ENCODE results near the gene RENBP. TPM values are rescaled to one million over a fixed set of nuclear protein-coding genes. Genes with fewer than 3 reads are reported as not detected.

The RENBP gene
- total RNA-seq, 2 experiments from 2014 or later: 12.1 to 12.8 TPM

DNA sequence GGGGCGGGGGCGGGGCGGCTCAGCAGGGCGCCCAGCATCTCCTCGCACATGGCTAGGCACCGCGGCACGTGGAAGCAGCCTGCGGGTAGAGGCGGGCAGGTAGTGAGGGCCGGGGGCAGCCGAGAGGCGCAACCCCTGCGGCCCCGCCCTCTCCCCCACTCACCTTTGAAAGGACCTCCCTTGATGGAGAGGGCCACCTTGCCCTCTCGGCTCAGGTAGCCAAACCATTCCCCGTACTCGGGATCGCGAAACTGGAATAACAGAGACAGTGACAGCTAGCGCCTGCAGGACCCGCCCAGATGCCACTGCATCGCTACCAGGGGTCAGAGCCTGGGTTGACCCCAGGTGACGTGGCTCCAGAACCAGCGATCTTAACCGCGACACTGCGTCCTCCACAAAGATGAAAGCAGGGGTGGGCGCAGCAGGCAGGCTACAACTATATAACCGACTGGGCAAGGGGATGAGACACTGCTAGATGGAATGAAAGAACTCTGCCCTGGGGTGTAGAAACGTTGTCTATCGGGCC is 9.1 kb downstream of the RENBP start:
- ChIA-PET CTCF (interaction anchor here (1.0 to 3.1 kb wide), 3 partner anchors 11 to 13 kb away, joined by 3 to 13 read pairs (median 10); no protein-coding TSS in a partner anchor), POLR2A (interaction anchor here (1.0 to 2.9 kb wide), 6 partner anchors 9 to 36 kb away, joined by 3 to 25 read pairs (median 4); partner anchors contain the start of genes ARHGAP4, HCFC1 and RENBP)
- H3K36me3 Mint-ChIP-seq (ENCODE audit: low read depth): peaks cover 12% of the 10 kb centered on the region
- DNase-seq: no peak
- no peaks in the 10 kb centered on the region for H3K9me3 Mint-ChIP-seq
- H3K4me1 Mint-ChIP-seq: peaks cover 28% of the 10 kb centered on the region
- H3K27ac Mint-ChIP-seq: no peak overlapping the region
- H3K4me3 Mint-ChIP-seq: peak overlapping the region; percentile 56
- no peaks in the 10 kb centered on the region for H3K27me3 Mint-ChIP-seq

DNA sequence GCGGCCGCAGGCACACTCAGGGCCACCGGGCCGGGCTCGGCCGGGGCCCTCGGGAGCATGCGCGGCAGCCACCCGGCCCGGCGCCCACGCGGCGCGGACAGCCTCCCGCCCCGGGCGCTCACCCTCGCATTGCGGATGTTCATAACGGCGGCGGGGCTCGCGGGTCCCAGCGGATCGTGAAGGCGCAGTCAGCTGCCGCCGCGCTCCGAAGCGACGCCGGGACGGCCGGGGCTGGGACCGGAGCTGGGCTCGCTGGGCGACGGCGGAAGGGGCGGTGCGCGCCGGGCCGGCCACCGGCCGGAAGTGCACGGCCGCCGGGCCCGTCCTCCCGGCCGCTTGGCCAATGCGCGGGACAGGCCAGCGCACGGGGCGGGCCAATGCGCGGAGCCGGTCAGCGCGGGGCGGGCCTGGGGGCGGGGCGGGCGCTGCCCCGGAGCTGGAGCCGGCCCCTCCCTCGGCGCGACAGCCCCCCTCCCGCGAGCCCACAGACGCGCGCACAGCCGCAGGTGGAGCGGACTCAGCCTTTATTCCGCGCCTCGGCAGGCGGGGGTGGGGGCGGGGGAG is 9.6 kb downstream of the RENBP start, which contains the start of gene NAA10:
NAA10 (minus strand) TSS at position 276 of the 564 bp plus-strand sequence; CDS start at position 143, 133 bp downstream.
- CTCF ChIA-PET: interaction anchor here (1.0 to 2.7 kb wide), 2 partner anchors 11 to 13 kb away, joined by 3 to 13 read pairs; no protein-coding TSS in a partner anchor
- peaks cover 29% of the 10 kb centered on the region for H3K4me1 Mint-ChIP-seq
- peak within 1 kb of the TSS; percentile 64 for H3K27ac Mint-ChIP-seq
- H3K36me3 Mint-ChIP-seq (ENCODE audit: low read depth): peaks cover 12% of the 10 kb centered on the region
- POLR2A ChIA-PET: interaction anchor here (1.0 to 2.9 kb wide), 4 partner anchors 9 to 33 kb away, joined by 3 to 25 read pairs (median 8); partner anchors contain the start of gene ARHGAP4
- H3K27me3 Mint-ChIP-seq: no peaks in the 10 kb centered on the region
- peak; percentile 60 for DNase-seq
- H3K4me3 Mint-ChIP-seq: peak within 1 kb of the TSS; percentile 84
- no peaks in the 10 kb centered on the region for H3K9me3 Mint-ChIP-seq

DNA sequence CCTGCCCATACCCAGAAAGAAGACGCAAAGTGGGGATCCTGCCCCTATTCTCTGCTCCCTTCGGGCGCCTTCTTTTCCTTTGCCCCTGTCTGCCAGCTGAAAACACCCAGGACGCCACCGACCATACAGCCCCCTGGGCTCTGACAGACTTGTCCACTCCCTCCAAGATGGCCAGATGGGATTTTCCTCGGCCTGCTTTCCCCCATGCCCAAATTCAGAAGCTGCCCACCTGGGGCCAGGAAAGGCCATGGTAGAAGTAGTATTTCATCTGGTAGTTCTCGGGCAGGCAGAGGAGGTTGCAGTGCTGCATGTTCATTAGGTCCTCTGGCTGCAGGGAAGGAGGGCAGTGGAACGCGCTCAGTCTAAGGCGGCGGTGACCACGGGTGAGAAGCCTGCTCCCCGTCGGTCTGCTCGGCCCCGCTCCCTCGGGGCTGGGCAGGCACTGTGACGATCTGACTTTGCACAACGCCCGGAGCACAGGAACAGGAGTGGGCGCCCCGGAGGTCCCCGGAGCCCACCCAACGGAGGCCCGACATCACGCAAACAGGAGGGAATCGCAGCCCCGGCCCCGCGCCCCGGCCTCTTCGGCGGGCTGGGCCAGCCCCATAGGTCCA is 10.2 kb downstream of the RENBP start:
- H3K4me3 Mint-ChIP-seq: peak overlapping the region; percentile 84
- H3K4me1 Mint-ChIP-seq: peaks cover 31% of the 10 kb centered on the region
- ChIA-PET POLR2A (interaction anchor here (0.8 to 2.9 kb wide), 7 partner anchors 9 to 205 kb away, joined by 3 to 25 read pairs (median 5); partner anchors contain the start of genes ARHGAP4 and RENBP), CTCF (interaction anchor here (0.8 to 2.7 kb wide), 3 partner anchors 10 to 14 kb away, joined by 3 to 13 read pairs (median 4); no protein-coding TSS in a partner anchor)
- no peak for DNase-seq
- no peaks in the 10 kb centered on the region for H3K9me3 Mint-ChIP-seq
- peak overlapping the region; percentile 64 for H3K27ac Mint-ChIP-seq
- peaks cover 13% of the 10 kb centered on the region for H3K36me3 Mint-ChIP-seq (ENCODE audit: low read depth)
- no peaks in the 10 kb centered on the region for H3K27me3 Mint-ChIP-seq

DNA sequence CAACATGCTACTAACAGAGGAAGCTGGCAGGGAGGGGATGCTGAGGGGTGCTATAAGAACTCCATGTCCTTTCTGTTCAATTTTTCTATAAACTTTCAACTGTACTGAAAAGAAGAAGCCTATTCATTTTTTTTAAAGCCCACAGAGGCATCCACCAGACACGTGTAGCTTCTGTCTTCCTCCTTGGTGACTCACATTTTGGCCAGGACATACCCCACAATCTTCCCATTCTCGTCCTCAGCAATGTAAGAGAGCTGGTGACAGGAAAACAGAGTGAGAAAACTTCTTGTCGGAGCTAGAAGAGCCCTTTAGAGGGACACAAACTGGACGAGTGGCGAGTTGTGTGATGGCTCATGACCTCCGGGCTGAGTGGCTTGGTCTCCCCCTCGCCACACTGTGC is 10.7 kb downstream of the RENBP start:
- ChIA-PET POLR2A (interaction anchor here (0.8 to 2.9 kb wide), 7 partner anchors 8 to 205 kb away, joined by 3 to 25 read pairs (median 5); partner anchors contain the start of genes ARHGAP4 and RENBP), CTCF (interaction anchor here (0.8 to 2.7 kb wide), 3 partner anchors 10 to 13 kb away, joined by 3 to 13 read pairs (median 4); partner anchors contain the start of gene RENBP)
- Mint-ChIP-seq H3K27me3 (no peaks in the 10 kb centered on the region), H3K36me3 (ENCODE audit: low read depth) (peaks cover 17% of the 10 kb centered on the region), H3K4me1 (peaks cover 35% of the 10 kb centered on the region), H3K27ac (peak overlapping the region; percentile 64), H3K4me3 (peak overlapping the region; percentile 84), H3K9me3 (no peaks in the 10 kb centered on the region)
- DNase-seq: no peak

DNA sequence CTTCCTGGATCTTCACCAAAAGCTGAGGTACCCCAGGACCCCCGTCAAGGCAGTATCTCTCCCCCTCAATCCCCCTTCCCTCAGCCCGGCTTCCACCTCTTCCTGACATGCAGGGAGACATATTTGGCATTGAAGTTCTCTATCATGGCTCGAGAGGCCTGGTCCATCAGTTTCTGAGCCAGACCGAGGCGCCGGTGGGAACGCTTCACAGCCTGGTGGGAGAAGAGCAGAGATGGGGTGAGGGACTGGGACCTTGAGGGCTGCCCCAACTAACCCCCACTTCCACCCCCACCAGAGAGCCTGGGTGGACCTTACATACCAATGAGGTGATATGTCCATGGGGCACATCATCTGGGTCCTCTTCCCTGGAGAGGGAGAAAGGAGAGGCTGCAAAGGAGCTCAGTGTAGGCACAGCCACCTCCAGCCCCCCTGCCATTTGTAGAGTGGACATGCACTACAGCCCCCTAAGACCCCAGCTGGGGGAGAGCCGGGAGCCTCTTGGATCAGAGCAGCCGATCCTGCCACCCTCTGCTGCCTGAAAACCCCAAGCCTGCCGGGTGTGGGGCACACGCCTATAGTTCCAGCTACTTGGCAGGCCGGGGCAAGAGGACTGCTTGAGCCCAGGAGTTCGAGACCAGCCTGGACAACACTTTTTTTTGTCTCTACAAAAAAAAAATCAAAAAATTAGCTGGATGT is 12.1 kb downstream of the RENBP start:
- Mint-ChIP-seq H3K36me3 (ENCODE audit: low read depth) (peaks cover 21% of the 10 kb centered on the region), H3K9me3 (no peaks in the 10 kb centered on the region), H3K27ac (no peak overlapping the region), H3K27me3 (no peaks in the 10 kb centered on the region), H3K4me3 (no peak overlapping the region), H3K4me1 (peaks cover 36% of the 10 kb centered on the region)
- DNase-seq: no peak
- POLR2A ChIA-PET: no interaction called here
- CTCF ChIA-PET: interaction anchor here (1.1 to 1.8 kb wide), 2 partner anchors 10 to 15 kb away, joined by 3 to 5 read pairs; no protein-coding TSS in a partner anchor

DNA sequence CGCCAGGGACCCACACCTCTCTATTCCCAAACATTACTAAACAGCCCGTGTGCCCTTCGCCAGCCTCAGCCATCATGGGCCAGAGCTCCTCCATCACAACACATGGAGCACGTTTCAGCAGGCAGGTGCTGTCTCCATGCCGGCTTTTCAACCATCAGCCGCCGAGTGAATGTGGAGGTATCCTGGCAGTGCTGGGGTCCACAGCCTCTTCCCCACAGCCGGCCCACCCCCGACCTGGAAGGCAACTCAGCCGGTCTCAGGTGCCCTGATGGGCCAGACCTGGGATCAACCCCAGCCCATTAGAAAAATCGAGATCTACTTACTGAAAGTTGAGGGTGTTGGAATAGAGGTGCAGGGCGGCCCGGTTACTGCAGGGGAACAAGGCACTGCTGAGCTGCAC is 12.7 kb downstream of the RENBP start:
- H3K9me3 Mint-ChIP-seq: no peaks in the 10 kb centered on the region
- H3K36me3 Mint-ChIP-seq (ENCODE audit: low read depth): peaks cover 21% of the 10 kb centered on the region
- peak overlapping the region; percentile 52 for H3K27ac Mint-ChIP-seq
- DNase-seq: no peak
- POLR2A ChIA-PET: interaction anchor here (9.6 kb wide), 1 partner anchor 39 kb away, joined by 201 read pairs; the partner anchor contains the start of genes HCFC1 and TMEM187
- peaks cover 36% of the 10 kb centered on the region for H3K4me1 Mint-ChIP-seq
- no peaks in the 10 kb centered on the region for H3K27me3 Mint-ChIP-seq
- H3K4me3 Mint-ChIP-seq: peak overlapping the region; percentile 10
- CTCF ChIA-PET: interaction anchor here (1.1 to 1.8 kb wide), 2 partner anchors 9 to 15 kb away, joined by 3 to 5 read pairs; no protein-coding TSS in a partner anchor

DNA sequence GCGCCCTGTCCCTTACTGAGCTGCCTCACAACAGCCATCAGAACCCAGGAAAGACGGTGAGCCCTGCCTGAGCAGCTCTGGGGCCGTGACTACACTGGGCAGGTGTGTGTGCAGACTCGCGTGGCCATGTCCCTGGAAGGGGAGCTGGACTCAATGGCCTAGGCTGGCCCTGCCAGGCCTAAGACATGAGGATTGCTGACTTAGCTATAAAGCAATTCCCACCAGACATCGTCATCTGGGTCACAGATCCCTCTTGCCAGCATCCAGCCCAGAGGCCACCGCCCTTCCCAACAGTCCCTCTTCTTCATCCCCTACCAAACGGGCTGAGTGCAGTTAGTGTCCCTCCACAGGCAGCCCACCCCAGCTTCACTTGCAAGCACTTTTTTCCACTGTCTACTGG is 13.3 kb downstream of the RENBP start:
- ChIA-PET CTCF (interaction anchor here (10.4 kb wide), 1 partner anchor 17 kb away, joined by 148 read pairs; the partner anchor contains the start of gene RENBP), POLR2A (interaction anchor here (0.9 to 9.6 kb wide), 2 partner anchors 33 to 39 kb away, joined by 3 to 201 read pairs; partner anchors contain the start of genes HCFC1 and TMEM187)
- no peak for DNase-seq
- H3K27ac Mint-ChIP-seq: peak overlapping the region; percentile 52
- peak overlapping the region; percentile 10 for H3K4me3 Mint-ChIP-seq
- H3K36me3 Mint-ChIP-seq (ENCODE audit: low read depth): peaks cover 21% of the 10 kb centered on the region
- H3K4me1 Mint-ChIP-seq: peaks cover 34% of the 10 kb centered on the region
- H3K9me3 Mint-ChIP-seq: no peaks in the 10 kb centered on the region
- H3K27me3 Mint-ChIP-seq: no peaks in the 10 kb centered on the region

DNA sequence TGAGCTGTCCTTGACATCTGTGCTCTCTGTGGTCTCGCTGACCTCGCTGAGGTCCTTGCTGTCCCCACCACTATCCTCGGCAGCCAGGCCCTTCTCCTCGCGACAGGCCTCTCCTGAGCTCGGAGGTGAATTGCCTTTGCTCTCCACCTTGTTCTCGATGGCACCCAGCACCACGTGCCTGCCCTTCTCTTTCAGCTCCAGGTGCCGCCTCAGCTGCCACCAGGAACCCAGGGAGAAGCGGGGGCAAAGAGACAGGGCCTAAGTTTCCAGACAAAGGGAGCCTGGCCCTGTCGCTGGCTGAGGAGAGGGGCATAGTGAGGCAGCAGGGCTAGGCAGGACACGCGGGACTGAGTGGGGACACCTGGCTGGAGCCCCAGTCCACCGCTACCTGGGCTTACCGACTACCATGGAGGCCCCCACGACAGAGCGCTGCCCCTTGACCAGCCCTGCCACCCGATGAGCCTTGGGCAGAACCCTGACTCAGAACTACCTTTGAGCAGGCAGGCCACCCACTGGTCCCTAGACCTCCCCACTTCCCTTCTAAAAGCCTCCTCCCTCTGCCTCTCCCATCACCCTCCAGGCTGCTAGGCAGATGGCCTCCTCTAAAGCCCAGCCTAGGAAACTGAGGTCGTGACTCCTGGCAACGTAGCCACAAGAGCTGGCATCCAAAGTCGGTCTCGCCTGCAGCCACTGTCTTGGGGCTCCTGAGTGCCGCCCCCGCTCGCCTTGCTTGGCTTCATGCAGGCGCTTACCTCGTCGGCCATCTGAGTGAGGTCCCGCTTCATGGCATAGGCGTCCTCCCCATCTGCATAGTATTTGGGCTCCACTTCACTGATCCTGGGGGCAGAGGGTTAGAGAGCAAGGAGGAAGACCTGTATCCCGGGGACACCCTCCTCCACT is 14.2 kb downstream of the RENBP start:
- no peak overlapping the region for H3K27ac Mint-ChIP-seq
- H3K9me3 Mint-ChIP-seq: no peaks in the 10 kb centered on the region
- POLR2A ChIA-PET: interaction anchor here (0.9 to 9.6 kb wide), 3 partner anchors 17 to 40 kb away, joined by 3 to 201 read pairs (median 140); partner anchors contain the start of genes HCFC1, RENBP and TMEM187
- no peaks in the 10 kb centered on the region for H3K27me3 Mint-ChIP-seq
- no peak for DNase-seq
- CTCF ChIA-PET: interaction anchor here (10.4 kb wide), 1 partner anchor 18 kb away, joined by 148 read pairs; the partner anchor contains the start of gene RENBP
- H3K4me3 Mint-ChIP-seq: no peak overlapping the region
- peaks cover 33% of the 10 kb centered on the region for H3K4me1 Mint-ChIP-seq
- peaks cover 25% of the 10 kb centered on the region for H3K36me3 Mint-ChIP-seq (ENCODE audit: low read depth)

DNA sequence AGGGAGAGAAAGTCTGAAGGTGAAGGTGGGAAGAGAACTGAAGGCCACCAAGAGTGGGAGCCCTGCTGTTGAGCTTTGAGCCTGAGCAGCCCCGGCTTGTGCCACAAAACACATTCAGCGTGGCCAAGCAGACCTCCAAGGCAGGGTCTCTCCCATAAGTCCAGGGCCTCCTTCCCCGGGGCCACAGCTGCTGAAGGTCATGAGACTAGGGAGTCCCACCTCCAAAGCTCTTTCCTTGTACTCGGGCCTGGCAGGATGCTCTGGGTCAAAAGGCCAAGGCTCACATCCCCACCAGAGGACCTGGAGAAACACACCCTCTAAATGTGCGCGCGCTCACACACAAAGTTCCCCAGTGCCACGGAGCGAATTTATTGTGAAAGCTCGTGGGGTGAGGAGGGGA is 14.9 kb downstream of the RENBP start:
- Mint-ChIP-seq H3K36me3 (ENCODE audit: low read depth) (peaks cover 31% of the 10 kb centered on the region), H3K4me3 (peak overlapping the region; percentile 91), H3K9me3 (no peaks in the 10 kb centered on the region), H3K27me3 (no peaks in the 10 kb centered on the region), H3K27ac (peak overlapping the region; percentile 95), H3K4me1 (peaks cover 33% of the 10 kb centered on the region)
- no peak for DNase-seq
- ChIA-PET CTCF (interaction anchor here (10.4 kb wide), 1 partner anchor 19 kb away, joined by 148 read pairs; the partner anchor contains the start of gene RENBP), POLR2A (interaction anchor here (4.5 to 9.6 kb wide), 4 partner anchors 10 to 41 kb away, joined by 24 to 201 read pairs (median 127); partner anchors contain the start of genes HCFC1, RENBP and TMEM187)

DNA sequence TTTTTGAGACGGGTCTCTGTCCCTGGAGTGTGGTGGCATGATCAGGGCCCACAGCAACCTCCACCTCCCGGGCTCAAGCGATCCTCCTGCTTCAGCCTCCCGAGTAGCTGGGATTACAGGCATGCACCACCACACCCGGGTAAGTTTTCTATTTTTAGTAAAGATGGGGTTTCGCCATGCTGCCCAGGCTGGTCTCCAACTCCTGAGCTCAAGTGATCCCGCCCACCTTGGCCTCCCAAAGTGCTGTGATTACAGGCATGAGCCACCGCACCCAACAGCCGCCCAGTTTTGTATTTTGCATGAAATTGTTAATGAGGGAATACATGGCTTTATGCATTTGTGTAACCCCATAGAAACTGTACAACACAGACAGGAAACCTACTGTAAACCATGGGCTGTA is 15.6 kb downstream of the RENBP start:
- no peak for DNase-seq
- ChIA-PET CTCF (interaction anchor here (0.7 to 10.4 kb wide), 4 partner anchors 7 to 42 kb away, joined by 3 to 148 read pairs (median 6); partner anchors contain the start of genes HCFC1 and RENBP), POLR2A (interaction anchor here (1.0 to 9.6 kb wide), 9 partner anchors 7 to 440 kb away, joined by 3 to 201 read pairs (median 24); partner anchors contain the start of genes HCFC1, IDH3G, MECP2 and RENBP)
- Mint-ChIP-seq H3K27ac (peak overlapping the region; percentile 95), H3K36me3 (ENCODE audit: low read depth) (peaks cover 36% of the 10 kb centered on the region), H3K9me3 (no peaks in the 10 kb centered on the region), H3K4me1 (peaks cover 32% of the 10 kb centered on the region), H3K27me3 (no peaks in the 10 kb centered on the region), H3K4me3 (peak overlapping the region; percentile 91)

All from activated CD4-positive, alpha-beta memory T cell treated with anti-CD3 and anti-CD28 coated beads, Interleukin-2, amount 10 ng/mL, durations not matched to agents 7 days and 5 days (primary cell).